ENCODE results near the gene OR5L1.

DNA sequence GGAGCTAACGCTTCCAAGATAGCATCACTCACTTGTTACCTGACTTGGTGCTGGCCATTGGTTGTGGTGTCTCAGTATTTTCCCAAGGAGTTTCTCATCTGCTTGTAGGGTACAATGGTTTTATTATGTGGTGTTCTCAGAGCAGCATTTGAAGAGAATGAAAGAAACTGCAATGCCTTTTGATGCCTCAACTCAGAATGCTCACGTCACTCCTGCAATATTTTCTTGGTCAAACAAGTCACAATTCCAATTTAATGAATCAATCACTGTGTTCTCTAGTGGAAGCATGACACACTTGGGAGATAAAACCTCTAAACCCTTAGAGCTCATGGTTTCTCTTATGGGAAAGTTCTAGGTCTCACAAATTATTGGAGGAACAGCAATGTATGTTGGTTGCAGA lies 17.8 kb upstream of the OR5L1 start:
- TF ChIP-seq SIN3A (IDR thresholded peaks at IDR 0.05; ENCODE audit: borderline replicate concordance, insufficient read depth, low read depth, low read length) (no peak), TCF7L2 (IDR thresholded peaks at IDR 0.05; ENCODE audit: low read depth, low read length) (no peak)
- TF ChIP-seq, protein P1, sequence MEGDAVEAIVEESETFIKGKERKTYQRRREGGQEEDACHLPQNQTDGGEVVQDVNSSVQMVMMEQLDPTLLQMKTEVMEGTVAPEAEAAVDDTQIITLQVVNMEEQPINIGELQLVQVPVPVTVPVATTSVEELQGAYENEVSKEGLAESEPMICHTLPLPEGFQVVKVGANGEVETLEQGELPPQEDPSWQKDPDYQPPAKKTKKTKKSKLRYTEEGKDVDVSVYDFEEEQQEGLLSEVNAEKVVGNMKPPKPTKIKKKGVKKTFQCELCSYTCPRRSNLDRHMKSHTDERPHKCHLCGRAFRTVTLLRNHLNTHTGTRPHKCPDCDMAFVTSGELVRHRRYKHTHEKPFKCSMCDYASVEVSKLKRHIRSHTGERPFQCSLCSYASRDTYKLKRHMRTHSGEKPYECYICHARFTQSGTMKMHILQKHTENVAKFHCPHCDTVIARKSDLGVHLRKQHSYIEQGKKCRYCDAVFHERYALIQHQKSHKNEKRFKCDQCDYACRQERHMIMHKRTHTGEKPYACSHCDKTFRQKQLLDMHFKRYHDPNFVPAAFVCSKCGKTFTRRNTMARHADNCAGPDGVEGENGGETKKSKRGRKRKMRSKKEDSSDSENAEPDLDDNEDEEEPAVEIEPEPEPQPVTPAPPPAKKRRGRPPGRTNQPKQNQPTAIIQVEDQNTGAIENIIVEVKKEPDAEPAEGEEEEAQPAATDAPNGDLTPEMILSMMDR (IDR thresholded peaks at IDR 0.05), result no peak
- TF ChIP-seq, protein P2, sequence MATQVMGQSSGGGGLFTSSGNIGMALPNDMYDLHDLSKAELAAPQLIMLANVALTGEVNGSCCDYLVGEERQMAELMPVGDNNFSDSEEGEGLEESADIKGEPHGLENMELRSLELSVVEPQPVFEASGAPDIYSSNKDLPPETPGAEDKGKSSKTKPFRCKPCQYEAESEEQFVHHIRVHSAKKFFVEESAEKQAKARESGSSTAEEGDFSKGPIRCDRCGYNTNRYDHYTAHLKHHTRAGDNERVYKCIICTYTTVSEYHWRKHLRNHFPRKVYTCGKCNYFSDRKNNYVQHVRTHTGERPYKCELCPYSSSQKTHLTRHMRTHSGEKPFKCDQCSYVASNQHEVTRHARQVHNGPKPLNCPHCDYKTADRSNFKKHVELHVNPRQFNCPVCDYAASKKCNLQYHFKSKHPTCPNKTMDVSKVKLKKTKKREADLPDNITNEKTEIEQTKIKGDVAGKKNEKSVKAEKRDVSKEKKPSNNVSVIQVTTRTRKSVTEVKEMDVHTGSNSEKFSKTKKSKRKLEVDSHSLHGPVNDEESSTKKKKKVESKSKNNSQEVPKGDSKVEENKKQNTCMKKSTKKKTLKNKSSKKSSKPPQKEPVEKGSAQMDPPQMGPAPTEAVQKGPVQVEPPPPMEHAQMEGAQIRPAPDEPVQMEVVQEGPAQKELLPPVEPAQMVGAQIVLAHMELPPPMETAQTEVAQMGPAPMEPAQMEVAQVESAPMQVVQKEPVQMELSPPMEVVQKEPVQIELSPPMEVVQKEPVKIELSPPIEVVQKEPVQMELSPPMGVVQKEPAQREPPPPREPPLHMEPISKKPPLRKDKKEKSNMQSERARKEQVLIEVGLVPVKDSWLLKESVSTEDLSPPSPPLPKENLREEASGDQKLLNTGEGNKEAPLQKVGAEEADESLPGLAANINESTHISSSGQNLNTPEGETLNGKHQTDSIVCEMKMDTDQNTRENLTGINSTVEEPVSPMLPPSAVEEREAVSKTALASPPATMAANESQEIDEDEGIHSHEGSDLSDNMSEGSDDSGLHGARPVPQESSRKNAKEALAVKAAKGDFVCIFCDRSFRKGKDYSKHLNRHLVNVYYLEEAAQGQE (IDR thresholded peaks at IDR 0.05; ENCODE audit: insufficient read depth in 1 of 2, low read depth in 2 of 2, low read length in 1 of 2), result no peak

All from Panc1 (cell line).